IMR-90 (cell line): Measurements from ENCODE around the gene CYBRD1. TPM values are rescaled to one million over a fixed set of nuclear protein-coding genes. Genes with fewer than 3 reads are reported as not detected.

Source experiments
- ATAC-seq: fragments of 200-7000 bp; cut with Tn5 transposase; 2 replicates; pipeline ENCODE4 v1.9.1; 2020; ENCODE audit warnings: low read depth, mild to moderate bottlenecking, moderate library complexity
- BruUV-seq: library from RNA; stranded (reverse); fragments of 400-500 nt; replicated peaks from 2 replicates; lab custom pipeline; 2021; lab: Mats Ljungman, UMichigan
- CTCF ChIA-PET: fragments of 300-600 bp; formaldehyde crosslinking; extraction: SDS; loops from one replicate; lab custom pipeline; 2021; ENCODE audit warnings: antibody characterized with exemption; lab: Yijun Ruan, JAX
- POLR2A ChIA-PET: fragments of 300-600 bp; sonication (Branson Sonifier 250); formaldehyde crosslinking; loops from one replicate; lab custom pipeline; 2022; ENCODE audit warnings: antibody characterized with exemption; ENCODE audit not compliant: unreplicated experiment; lab: Charles Lee
- DNase-seq: peaks from one replicate; pipeline ENCODE4 v3.0.0; 2013
- H2AFZ ChIP-seq: replicated peaks from 2 replicates; pipeline ENCODE3; 2013; ENCODE audit warnings: low read length, mild to moderate bottlenecking; ENCODE audit not compliant: poor library complexity
- H2AK5ac ChIP-seq: 2 replicates; pipeline ENCODE4 v1.6.1; 2013; ENCODE audit warnings: low read depth, low read length, inconsistent platforms
- H2AK9ac ChIP-seq: replicated peaks from 2 replicates; pipeline ENCODE3; 2013; ENCODE audit warnings: mild to moderate bottlenecking, low read depth, low read length, moderate library complexity; ENCODE audit not compliant: poor library complexity
- H2BK120ac ChIP-seq: 2 replicates; pipeline ENCODE4 v1.6.1; 2013; ENCODE audit warnings: low read depth, low read length, inconsistent platforms
- H2BK15ac ChIP-seq: 3 replicates; pipeline ENCODE4 v1.6.1; 2013; ENCODE audit warnings: low read depth, low read length, inconsistent platforms
- H2BK20ac ChIP-seq: 2 replicates; pipeline ENCODE4 v1.6.1; 2013; ENCODE audit warnings: low read depth, mild to moderate bottlenecking, inconsistent platforms, low read length, moderate library complexity
- H2BK5ac ChIP-seq: 2 replicates; pipeline ENCODE4 v1.6.1; 2013; ENCODE audit warnings: mild to moderate bottlenecking, low read depth, low read length, inconsistent platforms; ENCODE audit not compliant: poor library complexity, severe bottlenecking
- H3K14ac ChIP-seq: replicated peaks from 2 replicates; pipeline ENCODE4 v1.6.1; 2013; ENCODE audit warnings: low read depth, low read length, inconsistent platforms
- H3K18ac ChIP-seq: 2 replicates; pipeline ENCODE4 v1.6.1; 2013; ENCODE audit warnings: low read depth, low read length, control low read depth
- H3K23ac ChIP-seq: 2 replicates; pipeline ENCODE4 v1.6.1; 2013; ENCODE audit warnings: low read depth, low read length, inconsistent platforms
- H3K27ac ChIP-seq: 2 replicates; pipeline ENCODE4 v1.5.1; 2013; ENCODE audit warnings: mild to moderate bottlenecking, control low read depth, low read length; ENCODE audit not compliant: insufficient read depth
- H3K27me3 ChIP-seq: 2 replicates; pipeline ENCODE4 v1.6.1; 2013; ENCODE audit warnings: low read length; ENCODE audit not compliant: control insufficient read depth, insufficient read depth
- H3K36me3 ChIP-seq: 2 replicates; pipeline ENCODE4 v1.6.1; 2013; ENCODE audit warnings: low read length, mixed read lengths; ENCODE audit not compliant: control insufficient read depth, insufficient read depth
- H3K4ac ChIP-seq: 2 replicates; pipeline ENCODE4 v1.6.1; 2013; ENCODE audit warnings: low read depth, low read length, inconsistent platforms
- H3K4me1 ChIP-seq: 2 replicates; pipeline ENCODE4 v1.6.1; 2013; ENCODE audit warnings: low read length, mixed read lengths; ENCODE audit not compliant: control insufficient read depth, insufficient read depth
- H3K4me2 ChIP-seq: 2 replicates; pipeline ENCODE4 v1.6.1; 2013; ENCODE audit warnings: low read depth, mild to moderate bottlenecking, control low read depth, low read length, moderate library complexity
- H3K4me3 ChIP-seq: 2 replicates; pipeline ENCODE4 v1.5.1; 2013; ENCODE audit warnings: low read depth, mild to moderate bottlenecking, control low read depth, low read length, moderate library complexity; ENCODE audit not compliant: insufficient read depth
- H3K56ac ChIP-seq: 2 replicates; pipeline ENCODE4 v1.6.1; 2013; ENCODE audit warnings: low read length, inconsistent platforms; ENCODE audit not compliant: insufficient read depth; ENCODE audit errors: extremely low read depth
- H3K79me1 ChIP-seq, 2 experiments: 2 replicates each; pipeline ENCODE4 v1.6.1; 2013; ENCODE audit warnings: low read length in 2 of 2, inconsistent platforms in 1 of 2, low read depth in 1 of 2
- H3K9ac ChIP-seq: 2 replicates; pipeline ENCODE4 v1.6.1; 2013; ENCODE audit warnings: low read depth, low read length, control low read depth
- H3K9me1 ChIP-seq: 2 replicates; pipeline ENCODE4 v1.6.1; 2013; ENCODE audit warnings: low read length, inconsistent platforms; ENCODE audit not compliant: insufficient read depth
- H3K9me3 ChIP-seq: 2 replicates; pipeline ENCODE4 v1.6.1; 2013; ENCODE audit warnings: low read length; ENCODE audit not compliant: control insufficient read depth, insufficient read depth
- H4K20me1 ChIP-seq: 2 replicates; pipeline ENCODE4 v1.6.1; 2013; ENCODE audit warnings: low read length, inconsistent platforms; ENCODE audit not compliant: insufficient read depth
- H4K5ac ChIP-seq: 2 replicates; pipeline ENCODE4 v1.6.1; 2013; ENCODE audit warnings: mild to moderate bottlenecking, low read depth, low read length, control low read depth
- H4K8ac ChIP-seq, 2 experiments: 2 replicates each; pipeline ENCODE4 v1.6.1; 2013; ENCODE audit warnings: low read depth in 2 of 2, low read length in 2 of 2, control low read depth in 1 of 2, inconsistent platforms in 1 of 2
- H4K91ac ChIP-seq: 2 replicates; pipeline ENCODE4 v1.6.1; 2013; ENCODE audit warnings: low read depth, low read length, inconsistent platforms; ENCODE audit not compliant: insufficient read depth
- BHLHE40 ChIP-seq: fragments of 150-350 bp; IDR thresholded peaks from 2 replicates; pipeline ENCODE4 v1.6.1; 2016; ENCODE audit warnings: mild to moderate bottlenecking, low read depth, low read length
- CEBPB ChIP-seq: IDR thresholded peaks from 2 replicates; pipeline ENCODE4 v1.6.1; 2012; ENCODE audit warnings: low read depth, low read length, improper control_type of control experiment
- CHD1 ChIP-seq: IDR thresholded peaks from 2 replicates; pipeline ENCODE4 v1.6.1; 2012; ENCODE audit warnings: low read depth, low read length, improper control_type of control experiment
- MAZ ChIP-seq: IDR thresholded peaks from 2 replicates; pipeline ENCODE4 v1.6.1; 2012; ENCODE audit warnings: low read depth, mild to moderate bottlenecking, low read length, improper control_type of control experiment, moderate library complexity, borderline replicate concordance
- MXI1 ChIP-seq: IDR thresholded peaks from 2 replicates; pipeline ENCODE4 v1.6.1; 2012; ENCODE audit warnings: low read depth, mild to moderate bottlenecking, low read length, moderate library complexity, borderline replicate concordance
- NFE2L2 ChIP-seq: fragments of 150-350 bp; IDR thresholded peaks from 2 replicates; pipeline ENCODE4 v1.6.1; 2016; ENCODE audit warnings: low read depth, mild to moderate bottlenecking, low read length
- POLR2A ChIP-seq: IDR thresholded peaks from 2 replicates; pipeline ENCODE4 v1.6.1; 2012; ENCODE audit warnings: mild to moderate bottlenecking, low read depth, low read length
- RAD21 ChIP-seq: IDR thresholded peaks from 2 replicates; pipeline ENCODE4 v1.6.1; 2012; ENCODE audit warnings: low read length, improper control_type of control experiment
- RFX5 ChIP-seq: IDR thresholded peaks from 2 replicates; pipeline ENCODE4 v1.8.0; 2012; ENCODE audit warnings: low read depth, mild to moderate bottlenecking, low read length, moderate library complexity
- WGBS, 2 experiments: methylation state at CpG; one replicate each; pipeline versions ENCODE4 v1.1.5 to v1.1.7; 2013; ENCODE audit warnings: missing lambda C conversion rate in 2 of 2; ENCODE audit not compliant: insufficient read length in 1 of 2; ENCODE audit errors: extremely low coverage in 2 of 2; 5-methylcytosine and 5-hydroxymethylcytosine counted together
- dilution Hi-C: fragments of 300-500 bp; cut with HindIII; formaldehyde crosslinking; loops from one replicate; pipeline ENCODE4 v1.14.3; 2018; ENCODE audit warnings: low sequenced_read_pairs; ENCODE audit not compliant: unreplicated experiment
- in situ Hi-C: fragments of 300-500 bp; cut with MboI; formaldehyde crosslinking; loops from 3 replicates; pipeline ENCODE4 v1.14.3; 2019; ENCODE audit warnings: low sequenced_read_pairs, inconsistent platforms, mixed read lengths
- intact Hi-C: fragments of 100-400 bp; cut with micrococcal nuclease; formaldehyde crosslinking; loops from 2 replicates; pipeline ENCODE4 v1.10.0; 2022
- polyA plus RNA-seq, 3 experiments: library from polyadenylated mRNA; depleted of rRNA; stranded (reverse); fragments of >200 nt; gene quantifications; 2 replicates each; pipeline ENCODE4 v1.2.3, GENCODE V29; 2012; ENCODE audit warnings: low replicate concordance in 1 of 3
- total RNA-seq: library from RNA; depleted of rRNA; stranded (reverse); fragments of >200 nt; gene quantifications from 2 replicates; pipeline ENCODE4 v1.2.3, GENCODE V29; 2012
- TF ChIP-seq, protein P1 (sequence below): conservative IDR thresholded peaks from 2 replicates; pipeline ENCODE4 v1.5.1; 2012; ENCODE audit warnings: mild to moderate bottlenecking, low read depth, low read length, improper control_type of control experiment
- TF ChIP-seq, protein P2 (sequence below): fragments of 150-350 bp; IDR thresholded peaks from 2 replicates; pipeline ENCODE4 v1.6.1; 2016; ENCODE audit warnings: low read depth, mild to moderate bottlenecking, low read length, moderate library complexity, borderline replicate concordance
- TF ChIP-seq, protein P3 (sequence below): fragments of 150-350 bp; IDR thresholded peaks from 2 replicates; pipeline ENCODE4 v1.6.1; 2017; ENCODE audit warnings: mild to moderate bottlenecking, antibody characterized with exemption, low read length, low read depth

CYBRD1 gene
- total and polyA plus RNA-seq, 2 of the 4 experiments (the other 2 are of a cell fraction): 53.2 to 103 TPM

DNA sequence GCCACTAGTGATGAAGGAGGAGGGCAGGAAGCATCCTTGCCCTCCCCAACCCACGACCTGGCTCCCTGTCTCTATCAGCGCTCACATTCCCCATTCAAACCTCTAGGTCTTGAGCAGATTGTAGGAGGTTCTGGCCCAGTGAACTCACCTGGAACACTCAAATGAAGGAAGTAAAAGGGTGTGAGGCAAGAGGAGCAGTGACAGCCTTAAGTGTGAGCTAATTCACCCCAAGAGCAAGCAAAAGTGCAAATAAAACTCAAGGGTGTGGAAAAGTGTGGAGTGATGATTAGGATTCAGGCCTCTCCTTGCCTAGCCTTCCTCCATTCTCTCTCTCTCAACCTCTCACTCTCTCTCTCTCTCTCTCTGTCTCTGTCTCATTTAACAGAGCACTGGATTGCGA is 41.0 kb downstream of the CYBRD1 start:
- 0 out of 2 replicates have a peak overlapping the region, but pooled peaks have one; percentile 16 for H2AK5ac ChIP-seq
- no peak overlapping the region for H3K4me3 ChIP-seq
- H3K18ac ChIP-seq: no peak overlapping the region
- no peak overlapping the region for H4K8ac ChIP-seq
- peak overlapping the region; percentile 19; the same call in 1 of the 3 replicates for H2BK15ac ChIP-seq
- no peak overlapping the region for H3K23ac ChIP-seq
- H2BK20ac ChIP-seq: no peak overlapping the region
- H2AFZ ChIP-seq: no peak overlapping the region
- in situ Hi-C loops (no loop called here), dilution Hi-C loops (no loop called here), intact Hi-C loops (no loop called here)
- H4K20me1 ChIP-seq: no peaks in the 10 kb centered on the region
- H3K4ac ChIP-seq: no peak overlapping the region
- no peak overlapping the region for H3K9ac ChIP-seq
- H3K9me1 ChIP-seq: 0 out of 2 replicates have a peak, but pooled peaks cover 3% of the 10 kb centered on the region
- ATAC-seq (no peak), DNase-seq (no peak)
- H2AK9ac ChIP-seq: no peak overlapping the region
- no peak overlapping the region for H3K27ac ChIP-seq
- POLR2A ChIA-PET: no interaction called here
- H3K4me1 ChIP-seq: no peaks in the 10 kb centered on the region
- TF ChIP-seq BHLHE40: no peak
- no peak for TF ChIP-seq MAZ
- no peak for TF ChIP-seq RFX5
- TF ChIP-seq, protein P1, sequence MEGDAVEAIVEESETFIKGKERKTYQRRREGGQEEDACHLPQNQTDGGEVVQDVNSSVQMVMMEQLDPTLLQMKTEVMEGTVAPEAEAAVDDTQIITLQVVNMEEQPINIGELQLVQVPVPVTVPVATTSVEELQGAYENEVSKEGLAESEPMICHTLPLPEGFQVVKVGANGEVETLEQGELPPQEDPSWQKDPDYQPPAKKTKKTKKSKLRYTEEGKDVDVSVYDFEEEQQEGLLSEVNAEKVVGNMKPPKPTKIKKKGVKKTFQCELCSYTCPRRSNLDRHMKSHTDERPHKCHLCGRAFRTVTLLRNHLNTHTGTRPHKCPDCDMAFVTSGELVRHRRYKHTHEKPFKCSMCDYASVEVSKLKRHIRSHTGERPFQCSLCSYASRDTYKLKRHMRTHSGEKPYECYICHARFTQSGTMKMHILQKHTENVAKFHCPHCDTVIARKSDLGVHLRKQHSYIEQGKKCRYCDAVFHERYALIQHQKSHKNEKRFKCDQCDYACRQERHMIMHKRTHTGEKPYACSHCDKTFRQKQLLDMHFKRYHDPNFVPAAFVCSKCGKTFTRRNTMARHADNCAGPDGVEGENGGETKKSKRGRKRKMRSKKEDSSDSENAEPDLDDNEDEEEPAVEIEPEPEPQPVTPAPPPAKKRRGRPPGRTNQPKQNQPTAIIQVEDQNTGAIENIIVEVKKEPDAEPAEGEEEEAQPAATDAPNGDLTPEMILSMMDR: no peak
- TF ChIP-seq, protein P2, sequence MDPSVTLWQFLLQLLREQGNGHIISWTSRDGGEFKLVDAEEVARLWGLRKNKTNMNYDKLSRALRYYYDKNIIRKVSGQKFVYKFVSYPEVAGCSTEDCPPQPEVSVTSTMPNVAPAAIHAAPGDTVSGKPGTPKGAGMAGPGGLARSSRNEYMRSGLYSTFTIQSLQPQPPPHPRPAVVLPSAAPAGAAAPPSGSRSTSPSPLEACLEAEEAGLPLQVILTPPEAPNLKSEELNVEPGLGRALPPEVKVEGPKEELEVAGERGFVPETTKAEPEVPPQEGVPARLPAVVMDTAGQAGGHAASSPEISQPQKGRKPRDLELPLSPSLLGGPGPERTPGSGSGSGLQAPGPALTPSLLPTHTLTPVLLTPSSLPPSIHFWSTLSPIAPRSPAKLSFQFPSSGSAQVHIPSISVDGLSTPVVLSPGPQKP: no peak
- no peak for TF ChIP-seq MXI1
- no peak for TF ChIP-seq NFE2L2
- TF ChIP-seq, protein P3, sequence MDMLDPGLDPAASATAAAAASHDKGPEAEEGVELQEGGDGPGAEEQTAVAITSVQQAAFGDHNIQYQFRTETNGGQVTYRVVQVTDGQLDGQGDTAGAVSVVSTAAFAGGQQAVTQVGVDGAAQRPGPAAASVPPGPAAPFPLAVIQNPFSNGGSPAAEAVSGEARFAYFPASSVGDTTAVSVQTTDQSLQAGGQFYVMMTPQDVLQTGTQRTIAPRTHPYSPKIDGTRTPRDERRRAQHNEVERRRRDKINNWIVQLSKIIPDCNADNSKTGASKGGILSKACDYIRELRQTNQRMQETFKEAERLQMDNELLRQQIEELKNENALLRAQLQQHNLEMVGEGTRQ: no peak
- no peak for TF ChIP-seq POLR2A
- TF ChIP-seq CHD1: no peak
- TF ChIP-seq CEBPB: no peak
- TF ChIP-seq RAD21: no peak
- H3K14ac ChIP-seq: no peak overlapping the region
- no peak overlapping the region for H2BK5ac ChIP-seq
- no peak overlapping the region for H3K4me2 ChIP-seq
- H3K27me3 ChIP-seq: peaks cover 2% of the 10 kb centered on the region; the same call in 1 of the 2 replicates
- no peak overlapping the region for H3K56ac ChIP-seq
- CTCF ChIA-PET: interaction anchor here (1.2 kb wide), 1 partner anchor 36 kb away, joined by 3 read pairs; no protein-coding TSS in a partner anchor
- H3K9me3 ChIP-seq: no peaks in the 10 kb centered on the region
- H4K5ac ChIP-seq: no peak overlapping the region
- no peak overlapping the region for H4K91ac ChIP-seq
- BruUV-seq: no TSS peak
- H2BK120ac ChIP-seq: no peak overlapping the region
- H3K36me3 ChIP-seq: no peaks in the 10 kb centered on the region
- WGBS, 2 experiments: no CpG with 5 or more reads among the region's 3 CpGs
- no peaks in the 10 kb centered on the region for H3K79me1 ChIP-seq
